ENCODE measurements around the gene UPK3BL2. TPM values are rescaled to one million over a fixed set of nuclear protein-coding genes. Genes with fewer than 3 reads are reported as not detected.
"Not testable (repeated sequence)": the region's sequence is repeated elsewhere in the genome, so short reads cannot be mapped to it uniquely, and the experiment has no call there.

Gene UPK3BL2
- total RNA-seq, result 15.4 TPM
- 15.5 TPM for polyA plus RNA-seq

GRCh38 chr7:102543596-102543995, at the start of gene UPK3BL2:
TSS of gene UPK3BL2 (minus strand) at chr7:102543696. CDS start at chr7:102543636, 60 bp downstream.
- not testable (repeated sequence) for H3K27ac ChIP-seq (ENCODE audit: low read depth); DNase-seq (ENCODE audit: extremely low spot score); H3K4me1 ChIP-seq (ENCODE audit: insufficient read depth); H3K4me3 ChIP-seq (ENCODE audit: low read depth, low read length); H3K36me3 ChIP-seq (ENCODE audit: insufficient read depth)
- no CpG with 5 or more reads among the region's 8 CpGs for WGBS

- 26% methylated on average over 6 of the region's 26 CpGs for WGBS
- not testable (repeated sequence) for H3K4me3 ChIP-seq (ENCODE audit: low read depth, low read length); H3K4me1 ChIP-seq (ENCODE audit: insufficient read depth); H3K27ac ChIP-seq (ENCODE audit: low read depth); DNase-seq (ENCODE audit: extremely low spot score); H3K36me3 ChIP-seq (ENCODE audit: insufficient read depth)
Observed at GRCh38 chr7:102592477-102593019, 49.1 kb upstream of the UPK3BL2 start.

GRCh38 chr7:102589857-102590256, 46.4 kb upstream of the UPK3BL2 start:
- not testable (repeated sequence) for H3K27ac ChIP-seq (ENCODE audit: low read depth); H3K36me3 ChIP-seq (ENCODE audit: insufficient read depth); H3K4me1 ChIP-seq (ENCODE audit: insufficient read depth); H3K4me3 ChIP-seq (ENCODE audit: low read depth, low read length); DNase-seq (ENCODE audit: extremely low spot score)
- WGBS, result no CpG with 5 or more reads among the region's 9 CpGs

GRCh38 chr7:102583495-102583894, 40.0 kb upstream of the UPK3BL2 start:
- H3K36me3 ChIP-seq (ENCODE audit: insufficient read depth); H3K27ac ChIP-seq (ENCODE audit: low read depth); H3K4me1 ChIP-seq (ENCODE audit: insufficient read depth); H3K4me3 ChIP-seq (ENCODE audit: low read depth, low read length); DNase-seq (ENCODE audit: extremely low spot score): not testable (repeated sequence)
- no CpG with 5 or more reads among the region's 5 CpGs for WGBS

- H3K27ac ChIP-seq (ENCODE audit: low read depth); H3K4me1 ChIP-seq (ENCODE audit: insufficient read depth); H3K36me3 ChIP-seq (ENCODE audit: insufficient read depth); H3K4me3 ChIP-seq (ENCODE audit: low read depth, low read length); DNase-seq (ENCODE audit: extremely low spot score): not testable (repeated sequence)
- no CpG with 5 or more reads among the region's 5 CpGs for WGBS
Observed at GRCh38 chr7:102581722-102582121, 38.2 kb upstream of the UPK3BL2 start.

GRCh38 chr7:102578486-102578885, 35.0 kb upstream of the UPK3BL2 start:
- H3K4me1 ChIP-seq (ENCODE audit: insufficient read depth); H3K36me3 ChIP-seq (ENCODE audit: insufficient read depth); DNase-seq (ENCODE audit: extremely low spot score); H3K4me3 ChIP-seq (ENCODE audit: low read depth, low read length); H3K27ac ChIP-seq (ENCODE audit: low read depth): not testable (repeated sequence)
- 77% methylated on average over 5 of the region's 5 CpGs for WGBS

- 75% methylated on average over 6 of the region's 7 CpGs for WGBS
Observed at GRCh38 chr7:102577315-102578240, 34.1 kb upstream of the UPK3BL2 start.

GRCh38 chr7:102576363-102576762, 32.9 kb upstream of the UPK3BL2 start:
- DNase-seq (ENCODE audit: extremely low spot score); H3K4me1 ChIP-seq (ENCODE audit: insufficient read depth); H3K36me3 ChIP-seq (ENCODE audit: insufficient read depth); H3K4me3 ChIP-seq (ENCODE audit: low read depth, low read length); H3K27ac ChIP-seq (ENCODE audit: low read depth): not testable (repeated sequence)
- WGBS, result no CpG with 5 or more reads among the region's 3 CpGs

More at GRCh38 chr7:102577315-102578240, 34.1 kb upstream of the UPK3BL2 start:
- H3K4me1 ChIP-seq (ENCODE audit: insufficient read depth); DNase-seq (ENCODE audit: extremely low spot score); H3K27ac ChIP-seq (ENCODE audit: low read depth); H3K36me3 ChIP-seq (ENCODE audit: insufficient read depth); H3K4me3 ChIP-seq (ENCODE audit: low read depth, low read length): not testable (repeated sequence)

- no CpG with 5 or more reads among the region's 6 CpGs for WGBS
- DNase-seq (ENCODE audit: extremely low spot score); H3K4me3 ChIP-seq (ENCODE audit: low read depth, low read length); H3K4me1 ChIP-seq (ENCODE audit: insufficient read depth); H3K27ac ChIP-seq (ENCODE audit: low read depth); H3K36me3 ChIP-seq (ENCODE audit: insufficient read depth): not testable (repeated sequence)
Observed at GRCh38 chr7:102574607-102575006, 31.1 kb upstream of the UPK3BL2 start.

- H3K27ac ChIP-seq (ENCODE audit: low read depth); H3K36me3 ChIP-seq (ENCODE audit: insufficient read depth); H3K4me1 ChIP-seq (ENCODE audit: insufficient read depth): not testable (repeated sequence)
- DNase-seq (ENCODE audit: extremely low spot score), result peak; percentile 21
- peak within 1 kb of the TSS; percentile 59 for H3K4me3 ChIP-seq (ENCODE audit: low read depth, low read length)
- under 1% methylated on average over 53 of the region's 64 CpGs for WGBS
Observed at GRCh38 chr7:102572261-102573239, 29.1 kb upstream of the UPK3BL2 start, which contains the start of gene POLR2J3. TSS of gene POLR2J3 (minus strand) at chr7:102572583. CDS start at chr7:102572521, 62 bp downstream.

- WGBS, result 94% methylated on average over 4 of the region's 11 CpGs
- H3K4me1 ChIP-seq (ENCODE audit: insufficient read depth); DNase-seq (ENCODE audit: extremely low spot score); H3K36me3 ChIP-seq (ENCODE audit: insufficient read depth); H3K4me3 ChIP-seq (ENCODE audit: low read depth, low read length); H3K27ac ChIP-seq (ENCODE audit: low read depth): not testable (repeated sequence)
Observed at GRCh38 chr7:102568620-102569019, 25.1 kb upstream of the UPK3BL2 start.

- not testable (repeated sequence) for DNase-seq (ENCODE audit: extremely low spot score); H3K27ac ChIP-seq (ENCODE audit: low read depth); H3K4me1 ChIP-seq (ENCODE audit: insufficient read depth); H3K4me3 ChIP-seq (ENCODE audit: low read depth, low read length); H3K36me3 ChIP-seq (ENCODE audit: insufficient read depth)
- WGBS, result no CpG with 5 or more reads among the region's 6 CpGs
Observed at GRCh38 chr7:102550808-102551422, 7.4 kb upstream of the UPK3BL2 start, which contains the start of gene SPDYE2. TSS of gene SPDYE2 (plus strand) at chr7:102551226. CDS start at chr7:102553256, 2,030 bp downstream.

GRCh38 chr7:102546353-102546752, 2.9 kb upstream of the UPK3BL2 start:
- 89% methylated on average over 2 of the region's 6 CpGs for WGBS
- H3K27ac ChIP-seq (ENCODE audit: low read depth); DNase-seq (ENCODE audit: extremely low spot score); H3K4me3 ChIP-seq (ENCODE audit: low read depth, low read length); H3K36me3 ChIP-seq (ENCODE audit: insufficient read depth); H3K4me1 ChIP-seq (ENCODE audit: insufficient read depth): not testable (repeated sequence)

All from urinary bladder (tissue), 4 donors.